ENCODE data around the gene PROCR. TPM values are rescaled to one million over a fixed set of nuclear protein-coding genes. Genes with fewer than 3 reads are reported as not detected.

The PROCR gene
- total RNA-seq, 2 donors from 2014 or later: 2.4 to 6.8 TPM

DNA sequence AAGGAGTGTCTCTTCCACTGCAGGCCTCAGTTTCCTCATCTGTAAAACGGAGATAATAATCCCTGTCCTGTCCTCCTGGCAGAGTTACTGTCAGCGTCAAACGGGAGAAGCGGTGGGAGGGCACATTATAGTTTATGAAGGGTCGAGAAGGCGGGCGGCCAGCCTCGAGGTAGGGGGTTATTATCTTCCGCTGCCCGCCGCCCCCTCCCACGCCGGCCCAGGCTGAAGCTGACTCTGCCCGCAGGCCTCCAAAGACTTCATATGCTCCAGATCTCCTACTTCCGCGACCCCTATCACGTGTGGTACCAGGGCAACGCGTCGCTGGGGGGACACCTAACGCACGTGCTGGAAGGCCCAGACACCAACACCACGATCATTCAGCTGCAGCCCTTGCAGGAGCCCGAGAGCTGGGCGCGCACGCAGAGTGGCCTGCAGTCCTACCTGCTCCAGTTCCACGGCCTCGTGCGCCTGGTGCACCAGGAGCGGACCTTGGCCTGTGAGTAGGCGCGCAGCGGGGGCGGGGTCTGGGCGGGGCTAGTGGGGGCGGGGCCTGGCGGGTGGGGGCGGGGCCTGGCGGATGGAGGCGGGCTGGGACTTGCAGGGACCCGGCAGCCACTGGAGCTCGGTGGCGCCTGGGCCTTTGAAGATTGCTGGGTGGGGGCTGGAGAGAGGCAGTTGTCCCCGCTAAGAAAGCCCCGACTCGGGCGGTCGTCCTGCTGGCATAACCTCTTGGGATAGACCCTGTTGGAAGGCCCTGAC is 2.8 kb downstream of the PROCR start:
- Mint-ChIP-seq H3K27me3 (ENCODE audit: insufficient read depth) (peaks cover 34% of the 10 kb centered on the region), H3K4me1 (peaks cover 18% of the 10 kb centered on the region), H3K4me3 (peak overlapping the region; percentile 37), H3K9me3 (peaks cover 33% of the 10 kb centered on the region), H3K36me3 (ENCODE audit: low read depth) (no peaks in the 10 kb centered on the region), H3K27ac (peak overlapping the region; percentile 76)
- 86 to 96% methylated on average over 17 to 46 of the region's 49 CpGs for WGBS, 2 experiments (ENCODE audit: insufficient coverage in 1 of 2, insufficient read length in 1 of 2)
- Histone ChIP-seq H3K4me3 (ENCODE audit: low read length) (no peak overlapping the region), H3K9me3 (ENCODE audit: control insufficient read depth, low read length) (no peaks in the 10 kb centered on the region), H3K27me3 (ENCODE audit: control insufficient read depth, insufficient read depth, low read length, poor library complexity, severe bottlenecking) (no peaks in the 10 kb centered on the region), H3K36me3 (ENCODE audit: control insufficient read depth, insufficient read depth, low read length) (no peaks in the 10 kb centered on the region), H3K9ac (ENCODE audit: extremely low read depth, low read length, poor library complexity, severe bottlenecking) (no peak overlapping the region), H3K4me1 (ENCODE audit: control insufficient read depth, insufficient read depth, low read length) (no peaks in the 10 kb centered on the region), H3K27ac (ENCODE audit: low read depth, low read length) (no peak overlapping the region)
- DNase-seq: peak; percentile 95
- TF ChIP-seq, protein P1, sequence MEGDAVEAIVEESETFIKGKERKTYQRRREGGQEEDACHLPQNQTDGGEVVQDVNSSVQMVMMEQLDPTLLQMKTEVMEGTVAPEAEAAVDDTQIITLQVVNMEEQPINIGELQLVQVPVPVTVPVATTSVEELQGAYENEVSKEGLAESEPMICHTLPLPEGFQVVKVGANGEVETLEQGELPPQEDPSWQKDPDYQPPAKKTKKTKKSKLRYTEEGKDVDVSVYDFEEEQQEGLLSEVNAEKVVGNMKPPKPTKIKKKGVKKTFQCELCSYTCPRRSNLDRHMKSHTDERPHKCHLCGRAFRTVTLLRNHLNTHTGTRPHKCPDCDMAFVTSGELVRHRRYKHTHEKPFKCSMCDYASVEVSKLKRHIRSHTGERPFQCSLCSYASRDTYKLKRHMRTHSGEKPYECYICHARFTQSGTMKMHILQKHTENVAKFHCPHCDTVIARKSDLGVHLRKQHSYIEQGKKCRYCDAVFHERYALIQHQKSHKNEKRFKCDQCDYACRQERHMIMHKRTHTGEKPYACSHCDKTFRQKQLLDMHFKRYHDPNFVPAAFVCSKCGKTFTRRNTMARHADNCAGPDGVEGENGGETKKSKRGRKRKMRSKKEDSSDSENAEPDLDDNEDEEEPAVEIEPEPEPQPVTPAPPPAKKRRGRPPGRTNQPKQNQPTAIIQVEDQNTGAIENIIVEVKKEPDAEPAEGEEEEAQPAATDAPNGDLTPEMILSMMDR (conservative IDR thresholded peaks at IDR 0.05): no peak

DNA sequence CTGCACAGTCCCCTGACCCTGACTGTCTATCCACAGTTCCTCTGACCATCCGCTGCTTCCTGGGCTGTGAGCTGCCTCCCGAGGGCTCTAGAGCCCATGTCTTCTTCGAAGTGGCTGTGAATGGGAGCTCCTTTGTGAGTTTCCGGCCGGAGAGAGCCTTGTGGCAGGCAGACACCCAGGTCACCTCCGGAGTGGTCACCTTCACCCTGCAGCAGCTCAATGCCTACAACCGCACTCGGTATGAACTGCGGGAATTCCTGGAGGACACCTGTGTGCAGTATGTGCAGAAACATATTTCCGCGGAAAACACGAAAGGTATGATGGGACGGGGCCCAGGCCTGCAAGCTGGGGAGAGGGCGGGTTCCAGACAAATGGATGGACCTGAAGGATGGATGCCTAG is 4.3 kb downstream of the PROCR start:
- no peak overlapping the region for H3K4me3 Mint-ChIP-seq
- Histone ChIP-seq H3K27me3 (ENCODE audit: control insufficient read depth, insufficient read depth, low read length, poor library complexity, severe bottlenecking) (no peaks in the 10 kb centered on the region), H3K27ac (ENCODE audit: low read depth, low read length) (no peak overlapping the region), H3K9me3 (ENCODE audit: control insufficient read depth, low read length) (no peaks in the 10 kb centered on the region), H3K9ac (ENCODE audit: extremely low read depth, low read length, poor library complexity, severe bottlenecking) (no peak overlapping the region), H3K4me1 (ENCODE audit: control insufficient read depth, insufficient read depth, low read length) (no peaks in the 10 kb centered on the region), H3K36me3 (ENCODE audit: control insufficient read depth, insufficient read depth, low read length) (no peaks in the 10 kb centered on the region), H3K4me3 (ENCODE audit: low read length) (no peak overlapping the region)
- H3K27me3 Mint-ChIP-seq (ENCODE audit: insufficient read depth): peaks cover 34% of the 10 kb centered on the region
- H3K9me3 Mint-ChIP-seq: peaks cover 41% of the 10 kb centered on the region
- no peaks in the 10 kb centered on the region for H3K36me3 Mint-ChIP-seq (ENCODE audit: low read depth)
- DNase-seq: no peak
- TF ChIP-seq, protein P1 (conservative IDR thresholded peaks at IDR 0.05): no peak
- WGBS, 2 experiments (ENCODE audit: insufficient coverage in 1 of 2, insufficient read length in 1 of 2): 96 to 98% methylated on average over 9 to 14 of the region's 14 CpGs
- peaks cover 18% of the 10 kb centered on the region for H3K4me1 Mint-ChIP-seq
- H3K27ac Mint-ChIP-seq: no peak overlapping the region

DNA sequence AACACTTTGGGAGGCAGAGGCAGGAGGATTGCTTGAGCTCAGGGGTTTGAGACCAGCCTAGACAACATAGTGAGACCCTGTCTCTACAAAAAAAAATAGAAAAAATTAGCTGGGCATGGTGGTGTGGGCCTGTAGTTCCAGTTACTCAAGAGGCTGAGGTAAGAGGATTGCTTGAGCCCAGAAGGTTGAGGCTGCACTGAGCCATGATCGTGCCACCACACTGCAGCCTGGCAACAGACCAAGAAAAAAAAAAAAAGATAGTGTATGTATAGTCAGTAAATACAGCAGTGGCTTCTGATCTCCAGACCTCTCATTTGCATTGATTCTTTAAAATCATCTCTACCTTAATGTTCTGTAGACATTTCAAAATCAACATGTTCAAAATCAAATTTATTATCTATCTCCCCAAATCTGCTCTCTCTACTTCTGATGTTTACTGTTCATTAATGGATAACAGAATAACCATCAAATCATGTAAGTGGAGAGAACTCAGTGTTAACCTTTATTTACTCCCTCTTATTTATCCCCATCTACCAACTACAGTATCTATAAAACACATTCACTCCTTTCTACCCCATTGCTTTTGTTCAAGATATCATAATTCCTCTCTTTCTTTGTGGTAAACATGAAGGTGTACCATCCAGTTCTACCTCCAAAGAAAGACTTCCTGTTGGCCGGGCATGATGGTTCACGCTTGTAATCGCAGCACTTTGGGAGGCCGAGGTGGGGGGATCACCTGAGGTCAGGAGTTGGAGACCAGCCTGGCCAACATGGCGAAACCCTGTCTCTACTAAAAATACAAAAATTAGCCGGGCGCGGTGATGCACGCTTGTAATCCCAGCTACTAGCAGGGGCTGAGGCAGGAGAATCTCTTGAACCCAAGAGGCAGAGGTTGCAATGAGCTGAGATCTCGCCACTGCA is 7.7 kb downstream of the PROCR start:
- Mint-ChIP-seq H3K4me1 (peaks cover 7% of the 10 kb centered on the region), H3K27ac (no peak overlapping the region), H3K9me3 (peaks cover 45% of the 10 kb centered on the region), H3K27me3 (ENCODE audit: insufficient read depth) (peaks cover 11% of the 10 kb centered on the region), H3K36me3 (ENCODE audit: low read depth) (no peaks in the 10 kb centered on the region), H3K4me3 (no peak overlapping the region)
- no peak for DNase-seq
- H3K27me3 ChIP-seq (ENCODE audit: control insufficient read depth, insufficient read depth, low read length, poor library complexity, severe bottlenecking): no peaks in the 10 kb centered on the region
- WGBS, 2 experiments (ENCODE audit: insufficient coverage in 1 of 2, insufficient read length in 1 of 2): 91 to 92% methylated on average over 5 to 10 of the region's 11 CpGs
- TF ChIP-seq, protein P1 (conservative IDR thresholded peaks at IDR 0.05): no peak
- no peak overlapping the region for H3K27ac ChIP-seq (ENCODE audit: low read depth, low read length)
- H3K36me3 ChIP-seq (ENCODE audit: control insufficient read depth, insufficient read depth, low read length): no peaks in the 10 kb centered on the region
- no peaks in the 10 kb centered on the region for H3K9me3 ChIP-seq (ENCODE audit: control insufficient read depth, low read length)
- no peaks in the 10 kb centered on the region for H3K4me1 ChIP-seq (ENCODE audit: control insufficient read depth, insufficient read depth, low read length)
- no peak overlapping the region for H3K4me3 ChIP-seq (ENCODE audit: low read length)
- H3K9ac ChIP-seq (ENCODE audit: extremely low read depth, low read length, poor library complexity, severe bottlenecking): no peak overlapping the region

Data from endodermal cell (in vitro differentiated cells).